HG02798 (cell line): ENCODE results near the gene CCNQ.

Source experiments
- ATAC-seq: cut with Tn5 transposase; IDR thresholded peaks from one replicate; pipeline ENCODE4 v1.9.1; 2021; ENCODE audit warnings: mild to moderate bottlenecking; ENCODE audit not compliant: unreplicated experiment, poor library complexity

Gene CCNQ

GRCh38 chrX:153598541-153599191 lies at the start of gene CCNQ:
Gene CCNQ, minus strand, starts transcription at chrX:153599139. Its CDS starts 66 bp downstream, at chrX:153599073.
- peak; percentile 58 for ATAC-seq

GRCh38 chrX:153647461-153648357 lies 48.8 kb upstream of the CCNQ start:
- no peak for ATAC-seq

- no peak for ATAC-seq
Observed at GRCh38 chrX:153646620-153647373, 47.9 kb upstream of the CCNQ start, which contains the start of gene DUSP9. Gene DUSP9, plus strand, starts transcription at chrX:153647203. Its CDS starts 751 bp downstream, at chrX:153647954.

- ATAC-seq = no peak
Observed at GRCh38 chrX:153645921-153646488, 47.1 kb upstream of the CCNQ start.

- no peak for ATAC-seq
Observed at GRCh38 chrX:153645151-153645550, 46.2 kb upstream of the CCNQ start.

GRCh38 chrX:153644356-153645125 lies 45.6 kb upstream of the CCNQ start:
- ATAC-seq = no peak

- no peak for ATAC-seq
Observed at GRCh38 chrX:153643431-153644351, 44.8 kb upstream of the CCNQ start.

GRCh38 chrX:153642655-153643430 lies 43.9 kb upstream of the CCNQ start:
- no peak for ATAC-seq

GRCh38 chrX:153642051-153642654 lies 43.2 kb upstream of the CCNQ start:
- no peak for ATAC-seq

- ATAC-seq = no peak
Observed at GRCh38 chrX:153641627-153642026, 42.7 kb upstream of the CCNQ start.

GRCh38 chrX:153640736-153641575 lies 42.0 kb upstream of the CCNQ start:
- no peak for ATAC-seq

GRCh38 chrX:153640045-153640686 lies 41.2 kb upstream of the CCNQ start:
- no peak for ATAC-seq

GRCh38 chrX:153639177-153640044 lies 40.5 kb upstream of the CCNQ start:
- ATAC-seq = no peak

- ATAC-seq = no peak
Observed at GRCh38 chrX:153638436-153639176, 39.7 kb upstream of the CCNQ start.

- ATAC-seq = no peak
Observed at GRCh38 chrX:153638041-153638371, 39.1 kb upstream of the CCNQ start.
